ENCODE data around the gene CHN1.

CHN1 gene

GRCh38 chr2:174892546-174892945, 112.6 kb downstream of the CHN1 start:
- no peak for TF ChIP-seq CTCF (conservative IDR thresholded peaks at IDR 0.05; ENCODE audit: low read depth, low read length)
- no peak overlapping the region for H2AFZ ChIP-seq (ENCODE audit: low read depth)
- H4K20me1 ChIP-seq (ENCODE audit: insufficient read depth): no peaks in the 10 kb centered on the region
- H3K9ac ChIP-seq: no peak overlapping the region
- H3K27me3 ChIP-seq (ENCODE audit: insufficient read depth, low read depth): no peaks in the 10 kb centered on the region
- no peak overlapping the region for H3K27ac ChIP-seq
- H3K36me3 ChIP-seq (ENCODE audit: insufficient read depth): no peaks in the 10 kb centered on the region
- H3K4me2 ChIP-seq: no peak overlapping the region
- no peak overlapping the region for H3K4me3 ChIP-seq (IDR thresholded peaks at IDR 0.05; ENCODE audit: insufficient read depth, low read depth, low read length)
- no peaks in the 10 kb centered on the region for H3K4me1 ChIP-seq (ENCODE audit: low read depth, poor library complexity, severe bottlenecking)
- no peaks in the 10 kb centered on the region for H3K79me2 ChIP-seq (ENCODE audit: insufficient read depth, low read depth)

GRCh38 chr2:174888646-174889271, 116.4 kb downstream of the CHN1 start:
- no peak for TF ChIP-seq CTCF (conservative IDR thresholded peaks at IDR 0.05; ENCODE audit: low read depth, low read length)
- no peaks in the 10 kb centered on the region for H3K36me3 ChIP-seq (ENCODE audit: insufficient read depth)
- no peaks in the 10 kb centered on the region for H3K27me3 ChIP-seq (ENCODE audit: insufficient read depth, low read depth)
- H3K4me1 ChIP-seq (ENCODE audit: low read depth, poor library complexity, severe bottlenecking): no peaks in the 10 kb centered on the region
- H3K4me2 ChIP-seq: no peak overlapping the region
- no peaks in the 10 kb centered on the region for H4K20me1 ChIP-seq (ENCODE audit: insufficient read depth)
- H3K4me3 ChIP-seq (IDR thresholded peaks at IDR 0.05; ENCODE audit: insufficient read depth, low read depth, low read length): no peak overlapping the region
- H3K79me2 ChIP-seq (ENCODE audit: insufficient read depth, low read depth): no peaks in the 10 kb centered on the region
- H3K9ac ChIP-seq: no peak overlapping the region
- H2AFZ ChIP-seq (ENCODE audit: low read depth): no peak overlapping the region
- no peak overlapping the region for H3K27ac ChIP-seq

- no peak overlapping the region for H3K4me2 ChIP-seq
- no peak for TF ChIP-seq CTCF (conservative IDR thresholded peaks at IDR 0.05; ENCODE audit: low read depth, low read length)
- H3K9ac ChIP-seq: no peak overlapping the region
- H3K79me2 ChIP-seq (ENCODE audit: insufficient read depth, low read depth): no peaks in the 10 kb centered on the region
- no peaks in the 10 kb centered on the region for H3K36me3 ChIP-seq (ENCODE audit: insufficient read depth)
- no peak overlapping the region for H3K27ac ChIP-seq
- no peak overlapping the region for H3K4me3 ChIP-seq (IDR thresholded peaks at IDR 0.05; ENCODE audit: insufficient read depth, low read depth, low read length)
- H3K4me1 ChIP-seq (ENCODE audit: low read depth, poor library complexity, severe bottlenecking): no peaks in the 10 kb centered on the region
- H3K27me3 ChIP-seq (ENCODE audit: insufficient read depth, low read depth): no peaks in the 10 kb centered on the region
- no peak overlapping the region for H2AFZ ChIP-seq (ENCODE audit: low read depth)
- no peaks in the 10 kb centered on the region for H4K20me1 ChIP-seq (ENCODE audit: insufficient read depth)
These were observed 117.0 kb downstream of the CHN1 start for GRCh38 chr2:174888146-174888545.

GRCh38 chr2:174882416-174882815, 122.8 kb downstream of the CHN1 start:
- Histone ChIP-seq H3K4me1 (ENCODE audit: low read depth, poor library complexity, severe bottlenecking) (peaks cover 13% of the 10 kb centered on the region), H2AFZ (ENCODE audit: low read depth) (no peak overlapping the region), H4K20me1 (ENCODE audit: insufficient read depth) (no peaks in the 10 kb centered on the region)

More at GRCh38 chr2:174882416-174882815, 122.8 kb downstream of the CHN1 start:
- TF ChIP-seq CTCF (conservative IDR thresholded peaks at IDR 0.05; ENCODE audit: low read depth, low read length): no peak
- no peak overlapping the region for H3K4me2 ChIP-seq
- H3K4me3 ChIP-seq (IDR thresholded peaks at IDR 0.05; ENCODE audit: insufficient read depth, low read depth, low read length): no peak overlapping the region
- H3K36me3 ChIP-seq (ENCODE audit: insufficient read depth): no peaks in the 10 kb centered on the region
- H3K27ac ChIP-seq: no peak overlapping the region
- no peaks in the 10 kb centered on the region for H3K79me2 ChIP-seq (ENCODE audit: insufficient read depth, low read depth)
- H3K9ac ChIP-seq: no peak overlapping the region
- no peaks in the 10 kb centered on the region for H3K27me3 ChIP-seq (ENCODE audit: insufficient read depth, low read depth)

Measured in KMS-11 (cell line).